Uterus (tissue), 2 donors: ENCODE results near the gene SLC4A5.

Experiments
- POLR2A ChIP-seq, 2 donors: fragments of 450-650 bp; IDR thresholded peaks; one replicate each; pipeline ENCODE4 v1.6.1; 2016; ENCODE audit warnings: antibody characterized with exemption in 2 of 2, mild to moderate bottlenecking in 1 of 2, moderate library complexity in 1 of 2
- TF ChIP-seq, protein P1 (sequence below), 4 experiments: fragments of 200-600 bp in 2 of 4; fragments of 450-650 bp in 2 of 4; sonication (generic) in 2 of 4; IDR thresholded peaks; one replicate each; pipeline ENCODE4 v1.5.1; 2016 to 2019; ENCODE audit warnings: antibody characterized with exemption in 4 of 4, mild to moderate bottlenecking in 2 of 4, moderate library complexity in 1 of 4

DNA sequence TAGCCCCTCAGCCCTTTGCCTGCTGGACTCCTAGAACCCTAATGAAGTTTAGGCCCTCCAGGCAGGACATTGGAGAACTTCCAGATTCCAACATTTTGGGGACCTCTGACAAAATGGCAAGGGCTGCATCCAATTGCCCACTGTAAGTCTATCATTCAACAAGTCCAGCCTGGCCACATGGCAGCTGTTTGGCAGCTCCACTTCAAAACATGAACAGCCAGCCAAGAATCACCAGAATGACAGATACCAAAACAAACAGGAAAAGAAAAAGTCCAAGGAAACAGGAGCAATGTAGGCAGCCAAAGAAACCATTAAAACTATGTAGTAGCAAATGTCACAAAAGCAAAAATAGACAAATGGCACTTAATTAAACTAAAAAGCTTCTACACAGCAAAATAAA lies 25.5 kb downstream of the SLC4A5 start:
- TF ChIP-seq, protein P1, sequence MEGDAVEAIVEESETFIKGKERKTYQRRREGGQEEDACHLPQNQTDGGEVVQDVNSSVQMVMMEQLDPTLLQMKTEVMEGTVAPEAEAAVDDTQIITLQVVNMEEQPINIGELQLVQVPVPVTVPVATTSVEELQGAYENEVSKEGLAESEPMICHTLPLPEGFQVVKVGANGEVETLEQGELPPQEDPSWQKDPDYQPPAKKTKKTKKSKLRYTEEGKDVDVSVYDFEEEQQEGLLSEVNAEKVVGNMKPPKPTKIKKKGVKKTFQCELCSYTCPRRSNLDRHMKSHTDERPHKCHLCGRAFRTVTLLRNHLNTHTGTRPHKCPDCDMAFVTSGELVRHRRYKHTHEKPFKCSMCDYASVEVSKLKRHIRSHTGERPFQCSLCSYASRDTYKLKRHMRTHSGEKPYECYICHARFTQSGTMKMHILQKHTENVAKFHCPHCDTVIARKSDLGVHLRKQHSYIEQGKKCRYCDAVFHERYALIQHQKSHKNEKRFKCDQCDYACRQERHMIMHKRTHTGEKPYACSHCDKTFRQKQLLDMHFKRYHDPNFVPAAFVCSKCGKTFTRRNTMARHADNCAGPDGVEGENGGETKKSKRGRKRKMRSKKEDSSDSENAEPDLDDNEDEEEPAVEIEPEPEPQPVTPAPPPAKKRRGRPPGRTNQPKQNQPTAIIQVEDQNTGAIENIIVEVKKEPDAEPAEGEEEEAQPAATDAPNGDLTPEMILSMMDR (IDR thresholded peaks at IDR 0.05), result no peak
- no peak for TF ChIP-seq POLR2A (IDR thresholded peaks at IDR 0.05)
